NCI-H2107 treated with DMSO at 0.1 percent for 48 hours (cell line): Measurements from ENCODE around the gene RPL35A.
A peak's percentile ranks its signal among the peaks of the same experiment; 100 is the strongest.
"Not testable (repeated sequence)": the region's sequence is repeated elsewhere in the genome, so short reads cannot be mapped to it uniquely, and the experiment has no call there.

Experiments
- DNase-seq: peaks from one replicate; lab custom pipeline; 2025; ENCODE audit not compliant: unreplicated experiment; lab: John Stamatoyannopoulos, UW

RPL35A gene

DNA sequence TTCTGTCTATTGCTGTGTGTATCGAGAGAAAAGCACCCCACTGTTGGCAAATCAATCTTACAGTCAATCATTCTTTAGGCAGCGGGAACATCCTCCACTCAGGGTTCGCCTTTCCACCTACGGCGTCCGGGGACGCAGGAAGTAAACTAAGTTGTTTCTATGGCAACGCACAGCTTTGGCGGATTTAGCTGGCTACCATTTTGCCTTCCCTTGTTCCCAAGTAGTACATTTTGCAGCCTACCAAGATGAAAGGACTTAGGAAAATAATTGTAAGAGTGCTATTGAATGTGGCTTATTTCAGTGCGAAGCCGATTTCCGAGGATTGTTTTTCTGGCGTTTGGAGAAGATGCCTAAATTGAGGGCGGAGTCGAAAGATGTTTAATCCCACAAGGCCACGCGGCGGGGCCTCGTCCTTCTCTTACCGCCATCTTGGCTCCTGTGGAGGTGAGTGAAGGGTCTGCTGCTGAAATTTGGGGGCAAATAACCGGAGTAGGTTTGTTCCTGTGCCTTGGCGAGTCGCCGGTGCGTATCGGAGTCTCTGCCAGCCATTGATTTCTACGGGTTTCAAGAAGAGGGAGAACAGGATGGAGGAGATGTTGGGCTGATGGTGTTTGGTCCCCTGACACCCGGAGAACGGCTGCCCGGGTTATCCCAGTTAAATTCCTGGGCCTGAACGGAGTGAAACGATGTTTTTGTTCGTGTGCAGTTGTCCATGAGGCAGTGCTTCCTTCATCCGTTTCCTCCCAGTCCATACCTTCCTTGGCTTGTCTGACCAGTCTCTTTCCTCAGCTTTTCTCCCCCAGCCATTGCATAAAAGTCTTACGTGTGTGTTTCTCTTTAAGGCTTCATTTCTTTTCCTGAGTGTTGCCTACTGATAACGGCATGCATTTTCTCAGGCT, at the start of gene RPL35A:
Gene RPL35A (plus strand): TSS at position 413 of the 899 bp plus-strand sequence. CDS start 778 bp downstream, outside the sequence.
- DNase-seq = peak; percentile 99

GRCh38 chr3:197901626-197902025, 48.4 kb upstream of the RPL35A start:
- no peak for DNase-seq

DNA sequence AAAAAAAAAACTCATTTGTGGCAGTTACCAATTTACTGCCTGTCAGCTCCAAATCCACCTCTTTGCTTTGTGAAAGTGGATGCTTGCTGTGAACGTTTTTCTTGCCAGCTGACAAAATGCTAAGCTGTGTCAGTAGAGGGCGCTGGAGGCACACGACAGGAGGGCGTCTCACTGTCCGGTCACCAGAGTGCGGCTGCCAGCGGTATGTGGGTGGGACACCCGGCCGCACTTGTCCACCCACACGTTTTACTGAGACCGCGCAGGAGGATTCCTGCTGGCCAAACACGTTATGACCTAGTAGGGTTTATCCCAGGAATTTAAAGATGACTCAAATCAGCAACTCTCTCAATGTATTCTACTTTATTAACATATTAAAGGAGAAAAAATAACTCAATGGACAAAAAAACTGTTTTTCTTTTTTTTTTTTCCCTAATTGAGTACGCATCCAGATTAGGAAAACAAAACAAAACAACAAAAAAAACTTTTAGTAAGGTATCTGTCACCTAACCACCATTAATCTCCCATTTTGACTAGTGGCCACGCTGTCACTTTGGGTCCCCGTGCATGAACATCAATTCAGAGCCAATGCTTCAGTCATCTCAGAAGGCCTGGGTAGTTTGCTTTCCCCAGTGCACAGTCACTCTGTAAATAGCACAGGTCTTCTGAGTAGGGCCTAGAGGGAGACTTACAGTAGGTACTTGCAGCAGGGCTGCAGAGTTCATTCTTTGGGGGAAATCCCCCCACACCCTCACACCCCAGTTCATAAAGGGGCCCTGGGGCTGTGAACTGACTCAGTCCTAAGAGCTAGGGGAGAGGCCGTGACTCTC, 43.8 kb upstream of the RPL35A start:
- DNase-seq = peak; percentile 73

DNA sequence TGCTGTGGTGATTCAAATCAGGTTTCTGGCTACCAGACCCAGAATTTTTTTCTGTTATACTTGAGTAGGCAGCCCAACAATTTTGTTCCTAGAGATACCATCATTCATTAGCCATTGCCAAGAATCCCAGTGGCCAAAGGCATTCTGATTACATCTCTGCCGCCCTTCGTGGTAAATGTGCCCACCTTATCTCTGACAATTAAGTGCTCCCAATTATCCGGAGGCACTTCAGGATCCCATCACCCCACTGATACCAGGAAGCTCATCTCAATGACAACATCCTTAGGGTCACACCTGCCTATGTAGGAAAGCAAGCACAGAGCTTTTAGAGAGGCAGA, 43.2 kb upstream of the RPL35A start:
- no peak for DNase-seq

GRCh38 chr3:197907196-197907595, 42.8 kb upstream of the RPL35A start:
- no peak for DNase-seq

- DNase-seq = not testable (repeated sequence)
These were observed 41.4 kb upstream of the RPL35A start for GRCh38 chr3:197908550-197908949.

- DNase-seq = no peak
These were observed 40.9 kb upstream of the RPL35A start for GRCh38 chr3:197908957-197909701.

GRCh38 chr3:197912741-197913476, 37.1 kb upstream of the RPL35A start:
- no peak for DNase-seq

GRCh38 chr3:197913641-197914380, 36.2 kb upstream of the RPL35A start:
- DNase-seq = no peak

- DNase-seq = not testable (repeated sequence)
These were observed 28.3 kb upstream of the RPL35A start for GRCh38 chr3:197921429-197922275.

DNA sequence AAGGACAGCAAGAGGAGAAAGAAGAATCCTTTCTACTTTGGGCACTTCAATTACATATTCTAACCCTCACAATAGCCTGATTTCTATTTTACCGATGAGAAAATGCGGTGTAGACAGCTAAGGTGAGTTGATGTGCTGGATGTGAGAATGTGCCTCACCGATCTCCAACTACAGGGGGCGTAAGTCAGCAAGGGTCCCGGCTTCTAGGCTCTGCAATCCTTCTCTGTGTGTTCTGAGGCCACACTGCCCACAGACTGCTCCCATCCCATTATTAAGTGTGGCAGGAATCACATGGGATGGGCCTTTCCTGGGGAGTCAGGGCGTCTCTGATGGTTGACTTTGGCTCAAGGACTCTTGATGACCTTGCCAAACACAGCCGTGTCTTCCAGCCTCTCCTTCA, 23.6 kb upstream of the RPL35A start:
- no peak for DNase-seq

DNA sequence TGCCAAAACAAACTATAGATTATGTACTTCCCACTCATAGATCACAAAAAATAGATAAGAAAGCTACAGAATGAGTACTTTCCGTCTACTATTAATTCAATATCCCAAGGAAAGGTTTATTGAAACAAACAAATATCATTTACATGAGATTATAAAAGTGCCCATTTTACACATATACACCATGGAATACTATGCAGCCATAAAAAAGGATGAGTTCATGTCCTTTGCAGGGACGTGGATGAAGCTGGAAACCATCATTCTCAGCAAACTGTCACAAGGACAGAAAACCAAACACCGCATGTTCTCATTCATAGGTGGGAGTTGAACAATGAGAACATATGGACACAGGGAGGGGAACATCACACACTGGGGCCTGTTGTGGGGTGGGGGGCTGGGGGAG, 22.4 kb upstream of the RPL35A start:
- DNase-seq = not testable (repeated sequence)

DNA sequence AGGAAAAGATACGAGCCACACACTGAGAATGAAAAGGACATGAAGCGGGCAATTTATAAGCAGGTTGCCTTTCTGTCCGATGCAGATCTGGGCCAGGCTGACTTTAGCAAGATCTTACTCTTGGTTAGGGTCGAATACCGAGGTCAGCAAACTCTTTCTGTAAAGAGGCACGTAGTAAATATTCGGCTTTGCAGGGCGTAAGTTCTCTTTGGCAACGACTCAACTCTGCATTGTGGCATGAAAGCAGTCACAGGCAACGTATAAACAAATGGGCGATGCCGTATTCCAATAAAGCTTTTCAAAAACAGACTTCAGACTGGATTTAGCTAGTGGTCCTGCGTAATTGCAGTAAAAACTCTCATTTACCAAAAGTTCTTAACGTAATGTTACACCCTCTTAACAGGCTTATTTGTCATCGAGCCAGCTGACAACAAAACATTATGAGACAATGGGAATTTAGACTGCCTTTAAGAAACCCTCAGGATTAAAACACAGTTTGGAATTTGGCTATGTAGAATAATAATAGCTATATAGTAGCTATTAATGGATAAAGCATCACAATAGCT, 13.1 kb upstream of the RPL35A start:
- DNase-seq = peak; percentile 72

DNA sequence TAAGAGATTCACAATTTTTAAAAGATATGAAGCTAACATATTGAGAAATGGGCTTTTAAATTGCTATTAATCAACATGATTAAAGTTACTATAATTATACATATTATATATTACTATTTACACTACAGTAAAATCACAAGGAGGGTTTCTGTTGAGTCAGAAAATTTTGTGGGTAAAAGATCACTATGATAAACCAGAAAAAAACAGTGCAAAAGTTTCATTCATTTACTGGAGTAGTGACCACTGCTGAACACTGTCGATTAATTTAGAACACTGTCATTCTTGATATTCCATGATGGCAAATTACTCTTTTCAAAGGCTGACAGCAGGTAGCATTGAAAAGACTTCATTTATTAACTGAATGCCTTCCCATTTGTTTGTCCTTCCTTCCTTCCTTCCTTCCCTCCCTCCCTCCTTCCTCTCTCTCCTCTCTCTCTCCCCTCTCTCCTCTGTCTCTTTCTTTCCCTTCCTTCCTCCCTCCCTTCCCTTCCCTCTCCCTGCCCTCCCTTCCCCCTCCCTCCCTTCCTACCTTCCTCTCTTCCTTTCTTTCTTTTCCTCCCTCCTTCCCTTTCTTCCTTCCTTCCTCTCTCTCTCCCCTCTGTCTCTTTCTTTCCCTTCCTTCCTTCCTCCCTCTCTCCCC, 9.1 kb upstream of the RPL35A start:
- DNase-seq = no peak

DNA sequence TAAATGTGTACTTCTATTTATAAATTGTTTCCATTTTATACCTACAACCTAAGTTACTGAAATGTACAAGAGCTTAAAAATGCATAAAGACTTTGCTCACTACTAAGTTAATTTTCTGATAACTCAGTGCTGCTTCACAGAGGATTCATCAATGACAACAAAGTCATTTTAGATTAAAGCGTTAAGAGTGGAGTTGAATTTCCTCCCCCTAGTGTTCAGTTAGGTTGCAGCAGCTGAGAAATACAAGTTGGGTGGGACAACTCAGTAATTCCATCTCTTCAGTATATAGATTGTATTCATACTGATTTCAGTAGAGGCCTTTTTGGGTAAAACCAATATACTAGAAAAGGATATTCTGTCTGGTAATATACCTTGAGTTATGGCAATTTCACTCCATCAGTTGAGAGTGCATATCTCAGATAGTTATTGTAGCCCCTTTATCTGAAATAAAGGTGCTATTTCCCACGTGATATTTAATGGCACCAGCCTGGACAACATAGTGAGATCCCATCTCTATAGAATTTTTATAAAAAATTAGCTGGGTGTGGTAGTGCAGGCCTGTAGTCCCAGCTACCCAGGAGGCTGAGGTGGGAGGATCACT, 6.9 kb upstream of the RPL35A start:
- DNase-seq = peak; percentile 76

DNA sequence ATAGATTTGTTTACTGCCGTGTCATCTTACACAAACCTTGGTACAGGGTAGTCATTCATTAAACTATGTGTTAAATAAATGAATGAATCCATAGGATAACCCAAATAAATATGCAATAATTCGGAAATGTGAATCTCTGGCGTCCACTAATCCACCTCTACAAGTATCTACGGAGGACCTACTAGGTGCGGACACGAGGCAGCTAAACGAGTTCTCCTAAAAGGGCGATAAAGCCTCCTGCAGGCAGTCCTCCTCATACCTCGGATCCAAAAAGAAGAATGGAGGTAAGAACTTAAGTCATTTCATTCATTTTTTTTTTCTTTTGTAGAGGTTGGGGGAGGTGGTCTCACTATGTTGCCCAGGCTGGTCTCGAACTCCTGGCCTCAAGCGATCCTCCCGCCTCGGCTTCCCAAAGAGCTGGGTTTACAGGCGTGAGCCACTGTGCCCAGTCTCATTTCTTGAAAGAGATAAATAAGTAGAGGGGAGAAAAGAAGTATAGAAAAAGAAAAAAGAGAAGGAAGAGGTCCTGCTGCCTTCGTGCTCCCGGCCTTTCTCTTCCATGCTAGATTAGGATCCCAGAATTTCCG, 706 bp upstream of the RPL35A start:
- no peak for DNase-seq

- DNase-seq = no peak
These were observed 679 bp downstream of the RPL35A start for GRCh38 chr3:197950677-197951061.
